Islet of Langerhans (tissue), 1 donor: ENCODE measurements around the gene PDE8B.
"Not testable (repeated sequence)": the region's sequence is repeated elsewhere in the genome, so short reads cannot be mapped to it uniquely, and the experiment has no call there.

Experiments
- FAIRE-seq: peaks from one replicate; lab custom pipeline; 2011; peaks lifted over from hg19 to GRCh38; lab: Jason Lieb, UNC

Gene PDE8B

DNA sequence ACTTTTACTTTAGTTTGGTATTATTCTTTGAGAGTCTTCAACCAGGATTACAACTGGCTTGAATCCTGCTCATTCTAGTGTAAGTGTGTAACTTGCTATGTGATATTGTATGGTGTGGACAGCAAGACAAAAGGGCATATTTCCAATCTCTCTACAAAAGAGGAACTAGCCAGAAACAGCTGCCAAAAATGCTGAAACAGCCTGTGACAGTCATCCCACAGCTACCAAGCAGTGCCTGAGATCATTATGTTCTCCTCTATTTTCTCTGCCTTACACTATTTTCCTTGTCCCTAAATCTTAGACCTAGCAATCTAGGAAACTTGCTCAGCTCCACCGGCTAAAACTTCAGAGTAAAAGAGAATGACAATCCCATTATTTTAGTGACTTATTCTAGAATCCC lies 238.8 kb downstream of the PDE8B start:
- no peak for FAIRE-seq

DNA sequence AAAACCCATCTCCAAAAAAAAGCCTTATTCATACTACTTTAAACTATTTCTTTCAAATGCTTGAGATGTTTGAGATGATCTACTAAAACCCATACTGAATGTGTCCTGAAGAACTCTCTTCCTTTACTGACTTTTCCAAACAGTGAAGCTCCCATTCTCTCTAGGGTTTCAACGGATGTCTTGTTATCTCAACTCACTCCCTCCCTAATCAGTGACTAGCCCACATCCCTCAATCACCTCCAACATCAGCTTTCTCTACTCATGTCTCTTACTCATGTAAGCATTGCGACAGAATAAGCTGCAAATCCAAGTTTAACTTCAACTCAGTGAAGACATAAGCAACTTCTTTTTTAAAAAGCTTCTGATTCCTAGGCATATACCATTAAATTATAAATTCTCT lies 239.5 kb downstream of the PDE8B start:
- FAIRE-seq = no peak

DNA sequence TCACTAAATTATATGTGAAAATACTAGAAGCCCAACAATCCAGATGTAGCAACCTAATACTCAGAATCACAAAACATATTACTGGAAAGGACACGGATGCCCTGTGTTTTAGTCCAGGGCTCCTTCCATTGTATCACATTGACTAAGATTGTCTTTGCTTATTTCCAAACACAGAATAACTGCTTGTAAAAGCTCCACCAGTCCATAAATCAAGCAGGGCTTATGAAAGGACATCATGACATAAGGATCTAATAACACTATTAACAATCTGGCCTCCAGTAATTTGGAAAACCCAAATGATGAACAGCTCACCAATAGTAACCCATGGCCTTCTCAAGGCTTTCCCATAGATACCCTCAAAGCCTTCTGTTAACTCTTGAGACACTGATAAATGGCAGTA lies 241.9 kb downstream of the PDE8B start:
- FAIRE-seq = no peak

DNA sequence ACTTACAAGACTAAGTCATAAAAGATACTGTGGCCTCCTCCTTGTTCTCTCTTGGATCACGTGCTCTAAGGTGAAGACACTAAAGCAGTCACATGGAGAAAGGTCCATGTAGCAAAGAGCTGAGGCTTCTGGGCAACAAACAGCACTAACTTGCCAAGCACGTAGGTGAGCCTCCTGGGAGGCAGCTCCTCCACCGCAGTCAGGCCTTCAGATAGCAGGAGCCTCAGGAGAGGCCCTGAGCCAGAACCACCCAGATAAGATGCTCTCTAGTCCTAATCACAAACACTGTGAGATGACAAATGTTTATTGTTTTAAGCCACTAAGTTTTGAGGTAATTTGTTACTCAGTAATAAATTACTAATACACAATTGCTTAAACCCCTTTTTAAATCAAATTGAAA lies 243.6 kb downstream of the PDE8B start:
- FAIRE-seq = no peak

DNA sequence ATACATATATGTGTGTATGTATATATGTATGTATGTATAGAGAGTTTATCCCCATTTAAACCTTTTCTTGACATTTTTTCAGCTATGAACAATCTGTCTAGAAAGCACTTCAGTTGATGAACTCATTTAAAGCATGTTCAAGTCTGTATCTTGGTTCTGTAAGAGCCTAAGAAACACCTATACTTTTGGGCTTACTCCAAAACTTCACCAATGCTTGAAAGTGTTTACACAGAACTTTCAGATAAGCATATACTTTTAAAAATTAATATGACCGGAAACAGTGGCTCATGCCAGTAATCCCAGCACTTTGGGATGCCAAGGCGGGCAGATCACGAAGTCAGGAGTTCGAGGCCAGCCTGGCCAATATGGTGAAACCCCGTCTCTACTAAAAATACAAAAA lies 250.8 kb downstream of the PDE8B start:
- no peak for FAIRE-seq

DNA sequence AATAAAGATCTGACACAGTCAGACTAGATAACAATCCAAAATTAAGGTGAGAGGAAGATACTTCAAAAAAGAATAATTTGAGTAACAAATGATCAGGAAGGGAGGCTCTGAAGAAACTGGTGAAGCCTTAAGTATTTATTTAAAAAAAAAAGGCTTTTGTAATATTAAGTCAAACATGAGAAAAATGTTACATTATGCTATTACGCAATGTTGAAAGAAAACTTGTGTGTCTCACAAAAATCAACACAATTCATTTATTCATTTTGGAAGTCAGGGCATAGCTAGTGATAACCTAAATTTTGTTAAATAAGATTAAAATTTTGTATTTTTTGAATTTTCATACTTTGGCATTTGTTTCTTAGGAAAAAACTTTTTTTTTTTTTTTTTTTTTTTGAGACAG lies 253.4 kb downstream of the PDE8B start:
- FAIRE-seq = no peak

DNA sequence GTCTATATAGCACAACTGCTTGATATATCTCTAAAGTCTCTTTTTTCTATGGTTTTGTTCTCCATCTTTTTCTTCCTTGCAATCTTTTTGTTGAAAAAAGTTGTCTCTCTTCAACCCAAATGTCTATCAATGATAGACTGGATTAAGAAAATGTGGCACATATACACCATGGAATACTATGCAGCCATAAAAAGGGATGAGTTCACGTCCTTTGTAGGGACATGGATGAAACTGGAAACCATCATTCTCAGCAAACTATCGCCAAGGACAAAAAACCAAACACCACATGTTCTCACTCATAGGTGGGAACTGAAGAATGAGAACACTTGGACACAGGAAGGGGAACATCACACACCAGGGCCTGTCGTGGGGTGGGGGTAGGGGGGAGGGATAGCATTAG lies 258.4 kb downstream of the PDE8B start:
- not testable (repeated sequence) for FAIRE-seq

DNA sequence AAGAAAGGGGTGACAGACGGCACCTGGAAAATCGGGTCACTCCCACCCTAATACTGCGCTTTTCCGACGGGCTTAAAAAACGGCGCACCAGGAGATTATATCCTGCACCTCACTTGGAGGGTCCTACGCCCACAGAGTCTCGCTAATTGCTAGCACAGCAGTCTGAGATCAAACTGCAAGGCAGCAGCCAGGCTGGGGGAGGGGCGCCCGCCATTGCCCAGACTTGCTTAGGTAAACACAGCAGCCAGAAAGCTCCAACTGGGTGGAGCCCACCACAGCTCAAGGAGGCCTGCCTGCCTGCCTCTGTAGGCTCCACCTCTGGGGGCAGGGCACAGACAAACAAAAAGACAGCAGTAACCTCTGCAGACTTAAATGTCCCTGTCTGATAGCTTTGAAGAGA lies 264.6 kb downstream of the PDE8B start:
- FAIRE-seq = not testable (repeated sequence)
